ENCODE measurements around the gene EIF2B2.
"Not testable (repeated sequence)": the region's sequence is repeated elsewhere in the genome, so short reads cannot be mapped to it uniquely, and the experiment has no call there.

EIF2B2 gene

DNA sequence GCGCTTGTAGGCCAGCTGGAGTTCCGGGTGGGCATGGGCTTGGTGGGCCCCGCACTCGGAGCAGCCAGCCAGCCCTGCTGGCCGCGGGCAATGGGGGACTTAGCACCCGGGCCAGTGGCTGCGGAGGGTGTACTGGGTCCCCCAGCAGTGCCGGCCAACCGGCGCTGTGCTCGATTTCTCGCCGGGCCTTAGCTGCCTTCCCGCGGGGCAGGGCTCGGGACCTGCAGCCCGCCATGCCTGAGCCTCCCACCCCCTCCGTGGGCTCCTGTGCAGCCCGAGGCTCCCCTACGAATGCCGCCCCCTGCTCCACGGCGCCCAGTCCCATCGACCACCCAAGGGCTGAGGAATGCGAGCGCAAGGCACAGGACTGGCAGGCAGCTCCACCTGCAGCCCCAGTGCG lies 8.5 kb upstream of the EIF2B2 start:
- not testable (repeated sequence) for DNase-seq (ENCODE audit: low spot score)

DNA sequence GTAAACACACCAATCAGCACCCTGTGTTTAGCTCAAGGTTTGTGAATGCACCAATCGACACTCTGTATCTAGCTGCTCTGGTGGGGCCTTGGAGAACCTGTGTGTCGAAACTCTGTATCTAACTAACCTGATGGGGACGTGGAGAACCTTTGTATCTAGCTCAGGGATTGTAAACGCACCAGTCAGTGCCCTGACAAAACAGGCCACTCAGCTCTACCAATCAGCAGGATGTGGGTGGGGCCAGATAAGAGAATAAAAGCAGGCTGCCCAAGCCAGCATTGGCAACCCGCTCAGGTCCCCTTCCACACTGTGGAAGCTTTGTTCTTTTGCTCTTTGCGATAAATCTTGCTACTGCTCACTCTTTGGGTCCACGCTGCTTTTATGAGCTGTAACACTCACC lies 6.9 kb upstream of the EIF2B2 start:
- DNase-seq (ENCODE audit: low spot score) = not testable (repeated sequence)

DNA sequence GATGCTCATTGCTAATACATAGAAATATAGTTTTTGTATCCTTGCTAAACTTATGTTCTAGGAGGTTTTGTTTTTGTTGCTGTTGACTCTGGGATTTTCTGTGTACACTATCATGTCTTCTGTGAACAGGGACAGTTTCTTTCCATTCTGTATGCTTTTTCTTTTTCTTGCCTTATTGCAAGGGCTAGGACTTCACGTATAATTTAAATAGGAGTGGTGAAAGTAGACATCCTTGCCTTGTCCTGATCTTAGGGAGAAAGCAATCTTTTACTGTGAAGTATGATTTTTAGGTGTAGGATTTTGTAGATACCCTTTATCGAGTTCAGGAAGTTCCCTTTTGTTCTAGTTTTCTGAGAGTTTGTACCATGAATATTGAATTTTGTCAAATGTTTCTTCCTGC lies 1.5 kb upstream of the EIF2B2 start:
- DNase-seq (ENCODE audit: low spot score) = no peak

DNA sequence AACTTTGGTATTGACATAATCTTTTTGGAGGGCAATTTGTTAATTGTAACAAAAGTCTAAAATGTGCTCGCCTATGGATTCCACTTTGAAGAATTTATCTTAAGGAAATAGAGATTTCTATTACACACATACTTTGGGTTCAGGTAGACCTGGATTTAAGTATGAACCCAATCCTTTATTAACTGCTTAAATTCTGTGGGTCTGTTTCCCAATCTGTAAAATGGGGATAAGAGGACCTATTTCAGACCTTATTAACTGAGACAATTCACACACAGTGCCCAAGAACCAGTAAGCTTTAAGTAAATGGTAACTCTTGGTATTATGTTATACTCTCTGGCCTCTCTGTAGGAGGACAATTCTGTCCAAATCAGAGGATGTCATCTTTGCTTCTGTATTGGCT lies 822 bp upstream of the EIF2B2 start:
- no peak for DNase-seq (ENCODE audit: low spot score)

DNA sequence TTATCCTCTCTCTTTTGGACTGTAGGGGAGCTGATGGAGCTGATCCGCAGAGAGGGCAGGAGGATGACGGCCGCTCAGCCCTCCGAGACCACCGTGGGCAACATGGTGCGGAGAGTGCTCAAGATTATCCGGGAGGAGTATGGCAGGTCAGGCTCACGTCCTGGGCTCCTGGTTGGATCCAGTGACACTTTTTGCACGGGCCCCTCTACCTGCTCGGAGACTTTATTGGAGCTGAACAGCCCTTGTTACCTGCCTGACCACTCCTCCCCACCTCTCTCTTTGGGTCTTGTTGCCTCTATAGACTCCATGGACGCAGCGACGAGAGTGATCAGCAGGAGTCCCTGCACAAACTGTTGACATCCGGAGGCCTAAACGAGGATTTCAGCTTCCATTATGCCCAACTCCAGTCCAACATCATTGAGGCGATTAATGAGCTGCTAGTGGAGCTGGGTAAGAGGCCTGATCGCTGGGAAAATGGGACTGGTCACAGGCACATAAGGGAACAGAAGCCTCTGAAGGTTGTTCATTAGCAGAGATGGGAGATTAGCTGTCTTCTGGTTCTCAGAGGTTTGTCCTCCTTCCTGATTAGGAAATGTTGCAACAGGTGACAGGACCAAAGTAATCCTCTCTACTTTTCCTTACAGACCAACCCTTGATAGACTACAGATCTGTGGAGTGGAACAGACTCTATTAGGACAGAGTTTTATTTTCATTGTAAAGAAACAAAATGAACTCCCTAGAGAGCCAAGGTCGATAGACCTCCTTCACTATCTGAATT lies 718 bp downstream of the EIF2B2 start:
- DNase-seq (ENCODE audit: low spot score) = no peak

DNA sequence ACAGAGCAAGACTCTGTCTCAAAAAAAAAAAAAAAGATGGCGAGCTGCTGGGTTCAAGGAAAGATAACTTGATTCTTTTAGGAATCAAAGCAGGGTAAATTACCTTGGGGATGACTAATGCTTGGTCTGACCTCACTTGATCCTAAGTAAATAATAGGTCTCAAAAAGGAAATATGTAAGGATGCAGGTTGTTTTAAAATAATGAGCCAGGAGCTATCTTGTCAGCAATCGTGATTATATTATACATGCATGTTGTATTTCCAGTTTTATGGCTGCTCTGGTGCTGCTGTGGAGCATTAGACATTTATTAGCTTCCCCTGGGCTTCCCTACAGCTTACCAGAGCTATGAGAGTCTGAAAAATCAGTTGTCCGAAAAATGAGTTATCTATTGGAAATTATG lies 2.6 kb downstream of the EIF2B2 start:
- no peak for DNase-seq (ENCODE audit: low spot score)

DNA sequence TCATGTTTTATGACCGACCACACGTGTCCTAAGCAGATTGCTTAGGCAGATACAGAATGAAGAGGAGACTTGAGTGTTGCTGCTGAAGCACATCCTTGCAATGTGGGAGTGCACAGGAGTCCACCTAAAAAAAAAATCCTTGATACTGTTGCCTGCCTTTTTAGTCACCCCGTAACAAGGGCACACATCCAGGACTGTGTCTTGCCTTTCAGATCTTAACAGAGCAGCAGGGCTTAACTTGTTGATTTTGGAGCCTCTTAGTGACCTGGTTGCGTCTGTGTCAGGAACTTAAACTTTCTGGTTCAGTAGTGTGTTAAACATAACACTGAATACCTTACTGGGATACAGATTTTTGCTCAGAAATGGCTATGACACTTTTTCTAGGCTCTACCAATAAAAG lies 6.5 kb downstream of the EIF2B2 start:
- DNase-seq (ENCODE audit: low spot score) = no peak

DNA sequence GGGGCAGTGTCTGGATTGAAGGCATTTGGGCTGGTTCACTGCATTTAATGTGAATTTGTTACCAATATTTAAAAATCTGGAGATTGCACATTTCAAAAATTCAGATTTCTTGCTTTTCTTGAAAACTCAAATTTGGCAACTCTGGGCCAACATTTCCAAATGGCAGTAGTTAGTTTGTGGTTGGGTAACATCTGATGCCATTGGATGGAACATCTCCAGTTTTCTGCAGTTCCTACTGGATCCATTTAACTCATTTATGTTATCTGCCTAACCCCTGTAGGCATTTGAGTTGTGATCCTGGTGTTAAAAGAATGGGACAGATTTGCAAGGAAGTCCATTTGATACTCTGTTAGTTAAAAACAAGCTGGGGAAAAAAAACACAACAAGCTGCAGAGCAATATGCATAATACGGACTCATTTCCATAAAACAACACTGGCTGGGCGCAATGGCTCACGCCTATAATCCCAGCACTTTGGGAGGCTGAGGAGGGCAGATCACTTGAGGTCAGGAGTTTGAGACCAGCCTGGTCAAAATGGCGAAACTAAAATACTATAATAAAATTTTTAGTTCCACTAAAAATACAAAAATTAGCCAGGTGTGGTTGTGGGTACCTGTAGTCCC lies 7.9 kb downstream of the EIF2B2 start:
- no peak for DNase-seq (ENCODE audit: low spot score)

DNA sequence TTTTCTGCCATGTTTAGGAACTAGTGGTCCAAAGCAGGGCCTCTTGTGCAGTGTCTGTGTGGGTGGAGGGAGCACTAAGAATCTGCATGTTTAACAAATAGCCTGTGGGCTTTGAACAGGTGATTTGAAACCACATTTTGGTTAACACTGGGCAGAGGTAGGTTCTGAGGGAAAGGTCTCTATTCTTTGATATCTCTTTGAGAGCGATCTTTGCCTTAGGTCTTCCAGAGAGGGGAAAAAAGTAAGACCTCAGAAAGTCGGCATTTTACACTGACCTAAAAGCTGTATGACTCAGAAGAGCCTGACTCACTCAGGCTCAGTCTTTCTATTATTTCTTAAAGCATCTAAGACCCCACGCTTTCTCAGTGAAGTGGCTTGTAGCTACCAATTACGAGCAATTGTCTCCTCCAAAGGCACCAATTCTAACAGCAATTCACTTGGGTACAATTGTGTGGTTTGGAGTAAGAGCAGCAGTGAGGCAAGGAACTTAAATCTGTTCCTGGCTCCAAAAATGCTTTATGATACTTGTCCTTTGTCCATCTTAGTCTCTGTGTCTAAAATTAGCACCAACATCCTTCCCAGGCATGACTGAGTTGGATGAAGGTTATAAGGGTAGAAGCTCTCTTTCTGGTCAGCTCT lies 8.8 kb downstream of the EIF2B2 start:
- peak; percentile 48 for DNase-seq (ENCODE audit: low spot score)

DNA sequence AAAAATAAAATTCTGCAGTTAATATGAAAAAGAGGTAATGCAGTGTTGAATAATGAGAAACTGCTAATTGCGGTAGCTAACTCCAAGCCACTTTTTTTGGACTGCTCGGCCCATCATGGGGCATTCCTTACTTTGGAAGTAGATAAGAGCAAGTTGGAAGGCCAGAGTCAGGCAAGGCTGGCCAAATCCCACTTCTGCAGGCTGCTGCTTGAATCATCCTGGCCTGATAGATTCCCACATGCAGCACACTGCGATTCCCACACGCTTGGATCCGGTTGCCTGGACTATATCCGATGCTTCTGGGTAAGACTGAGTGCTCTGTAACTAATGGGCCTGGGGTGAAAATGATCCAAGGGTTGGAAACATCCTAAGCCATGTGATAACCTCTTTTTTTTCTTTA lies 10.6 kb downstream of the EIF2B2 start:
- no peak for DNase-seq (ENCODE audit: low spot score)

DNA sequence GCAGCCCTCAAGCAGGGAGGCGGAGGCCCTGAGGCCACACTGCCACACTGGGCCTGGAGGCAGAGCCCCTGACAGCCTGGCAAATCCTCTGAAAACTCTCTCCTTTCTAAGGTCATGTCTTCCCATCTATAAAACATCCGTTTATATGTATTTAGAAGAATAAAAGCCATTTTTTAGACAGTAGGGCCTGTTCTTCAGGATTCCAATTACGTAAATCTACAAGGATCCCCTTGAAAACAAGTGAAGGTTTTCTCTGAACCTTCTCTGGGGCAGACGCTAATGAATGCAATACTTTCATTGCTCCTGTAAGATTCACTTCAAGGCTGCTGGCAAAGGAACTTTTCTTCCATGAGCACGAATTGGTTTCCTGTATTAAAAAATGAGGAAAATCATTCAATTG lies 12.8 kb downstream of the EIF2B2 start:
- no peak for DNase-seq (ENCODE audit: low spot score)

DNA sequence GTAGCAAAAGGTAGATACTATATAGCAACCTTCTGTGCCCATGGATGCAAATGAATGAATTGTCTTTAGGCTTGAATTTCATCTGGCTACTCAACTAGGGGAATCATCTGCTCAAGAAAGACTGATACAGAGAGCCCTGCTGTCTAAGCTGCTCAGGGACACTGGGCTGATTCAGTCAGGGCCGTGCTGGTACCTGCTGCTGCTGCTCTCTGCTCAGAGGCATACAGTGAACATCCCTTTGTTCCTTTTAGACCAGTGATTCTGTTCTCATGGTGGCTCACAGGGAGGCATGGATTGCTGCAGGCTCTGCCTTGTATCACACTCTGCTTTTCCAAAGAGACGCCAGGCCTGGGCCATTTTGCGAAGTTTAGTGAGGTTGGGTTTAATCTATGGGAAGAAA lies 14.1 kb downstream of the EIF2B2 start:
- no peak for DNase-seq (ENCODE audit: low spot score)

DNA sequence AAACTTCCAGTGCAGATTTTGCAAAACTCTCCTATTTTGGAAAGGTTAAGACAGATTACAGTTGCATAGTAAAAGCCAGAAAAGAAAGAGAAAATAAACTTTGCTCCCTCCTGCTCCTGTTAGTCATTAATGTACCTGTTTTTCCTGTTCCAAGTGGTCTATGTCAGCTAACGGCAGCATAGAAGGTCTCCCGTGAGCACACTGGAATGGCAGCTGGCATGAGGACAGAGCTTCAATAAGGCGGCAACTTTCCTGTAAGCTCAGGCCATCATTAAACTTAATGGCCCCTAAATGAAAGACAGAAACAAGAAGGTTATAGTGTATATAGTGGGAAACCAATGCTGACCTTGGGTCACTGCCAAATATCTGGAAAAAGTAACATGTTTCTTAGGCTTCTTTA lies 16.0 kb downstream of the EIF2B2 start:
- no peak for DNase-seq (ENCODE audit: low spot score)

DNA sequence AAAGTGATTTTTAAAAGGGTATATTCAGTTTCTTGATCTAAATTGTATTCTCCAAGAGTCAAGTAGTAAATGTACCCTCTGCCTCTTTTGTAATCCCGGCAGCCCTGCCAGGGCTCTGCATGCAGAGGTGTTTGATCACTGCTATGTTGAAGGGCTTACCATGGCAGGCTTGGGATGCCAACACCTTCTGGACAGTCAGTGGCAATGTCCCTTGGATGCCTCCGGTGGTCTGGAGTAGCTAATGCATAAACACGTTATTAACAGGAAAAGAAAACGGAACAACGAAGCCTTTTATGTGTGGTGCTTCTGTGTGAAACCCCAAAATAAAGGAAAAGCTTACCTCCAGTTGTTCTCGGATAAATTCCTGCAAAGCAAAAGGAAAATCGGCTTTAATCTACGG lies 19.9 kb downstream of the EIF2B2 start:
- DNase-seq (ENCODE audit: low spot score) = no peak

DNA sequence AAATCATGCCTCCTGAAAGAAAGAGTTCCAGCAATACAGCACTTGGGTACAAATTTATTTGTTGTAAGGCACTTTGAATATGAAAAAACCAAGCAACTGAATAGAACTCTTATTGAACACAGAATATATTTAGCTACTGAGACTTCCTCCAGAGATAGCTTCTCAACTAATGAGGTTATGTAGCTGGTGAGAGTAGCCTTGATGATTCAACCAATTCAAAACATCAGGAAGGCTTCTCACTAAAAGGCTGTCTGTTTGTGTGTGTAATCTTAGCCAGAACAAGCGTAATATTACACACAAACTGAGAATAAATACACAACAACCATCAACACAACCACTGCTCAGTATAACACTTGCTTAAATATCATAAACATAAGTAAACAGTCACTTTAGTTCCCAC lies 20.4 kb downstream of the EIF2B2 start:
- DNase-seq (ENCODE audit: low spot score) = no peak

DNA sequence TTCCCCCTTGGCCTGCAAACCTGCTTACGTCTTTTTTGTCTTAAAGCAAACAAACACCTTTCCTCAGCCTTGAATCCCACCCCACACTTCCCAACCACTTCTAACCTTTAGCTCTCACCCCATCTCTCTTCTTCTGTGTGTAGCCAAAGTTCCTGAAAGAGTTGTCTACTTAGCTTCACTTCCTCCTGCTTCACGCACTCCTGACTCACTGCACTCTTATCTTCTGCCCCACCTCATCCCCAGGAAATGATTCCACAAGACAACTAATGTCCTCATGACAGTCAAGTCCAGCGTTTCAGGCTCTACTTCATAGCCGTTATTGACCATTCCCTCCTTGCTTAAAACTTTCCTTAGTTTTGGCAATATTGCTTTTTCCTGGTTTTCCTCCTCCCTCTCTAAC lies 22.4 kb downstream of the EIF2B2 start:
- no peak for DNase-seq (ENCODE audit: low spot score)

DNA sequence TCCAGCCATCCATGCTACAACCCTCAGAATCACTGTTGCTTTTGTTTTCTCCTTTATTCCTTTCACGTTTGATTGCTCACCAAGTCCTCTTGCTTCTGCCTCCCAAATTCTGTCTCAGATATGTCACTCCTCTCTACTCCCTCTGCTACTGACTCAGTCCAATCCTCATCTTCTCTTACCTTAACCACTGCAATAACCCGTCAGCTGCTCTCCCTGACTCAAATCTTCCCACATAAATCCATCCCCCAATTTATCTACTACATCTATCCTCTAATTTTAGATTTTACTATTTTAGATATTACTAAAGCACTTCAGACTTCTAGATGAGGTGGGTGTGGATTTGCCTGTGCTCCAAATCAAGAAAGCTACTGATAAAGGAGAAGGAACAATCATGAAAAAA lies 23.2 kb downstream of the EIF2B2 start:
- DNase-seq (ENCODE audit: low spot score) = no peak

DNA sequence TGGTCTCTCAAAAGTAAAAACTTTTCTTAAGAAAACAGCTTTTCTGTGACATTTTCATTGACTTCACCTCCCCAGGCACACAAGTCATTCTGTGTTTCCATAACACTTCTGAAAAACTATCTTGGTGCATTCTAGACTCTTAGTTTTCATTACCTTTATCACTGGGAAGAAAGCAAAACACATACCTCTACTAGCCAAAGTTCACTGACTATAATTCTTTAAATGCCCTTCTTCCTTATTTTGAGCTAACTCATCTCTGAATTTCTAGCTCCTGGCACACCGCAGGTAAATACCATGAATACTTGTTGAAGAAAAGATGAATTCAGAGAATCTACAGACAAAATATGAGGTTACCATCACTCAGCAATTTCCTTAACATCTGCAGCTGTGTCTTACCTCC lies 27.4 kb downstream of the EIF2B2 start:
- no peak for DNase-seq (ENCODE audit: low spot score)

DNA sequence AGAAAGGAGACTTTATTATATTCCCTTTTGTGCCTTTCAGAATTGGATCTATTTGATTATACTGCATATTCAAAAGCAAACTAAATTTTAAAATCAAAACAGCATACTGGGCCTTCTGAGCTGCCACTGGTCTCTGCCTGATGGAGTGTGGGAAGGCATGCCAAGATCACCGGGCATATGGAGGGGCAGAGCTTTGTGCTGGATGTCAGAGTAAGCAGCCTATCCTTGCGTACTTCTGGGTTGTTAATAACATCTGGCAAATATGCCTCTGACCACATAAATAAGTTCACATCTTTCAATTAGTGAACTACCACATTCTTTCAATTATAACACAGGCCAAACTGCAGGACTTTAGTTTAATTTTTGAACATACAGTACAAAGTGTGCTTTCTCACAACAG lies 30.2 kb downstream of the EIF2B2 start:
- DNase-seq (ENCODE audit: low spot score) = no peak

DNA sequence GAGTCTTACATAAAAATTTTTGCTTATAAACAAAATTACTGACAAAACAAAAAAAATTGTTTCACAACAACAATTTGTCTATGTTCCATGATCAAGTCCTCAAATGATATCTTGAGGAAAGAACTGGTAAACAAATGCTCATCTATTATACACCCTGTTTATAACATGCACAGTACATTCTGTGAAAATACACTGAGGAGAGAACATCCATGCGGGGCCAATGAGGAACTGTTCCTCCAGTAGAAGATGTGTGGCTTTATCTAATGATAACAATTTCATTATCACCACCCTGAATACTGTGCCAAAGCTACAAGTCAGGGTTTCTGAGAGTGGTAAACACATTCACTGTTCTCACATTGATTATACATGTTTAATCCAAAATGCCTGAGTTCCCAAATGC lies 37.8 kb downstream of the EIF2B2 start:
- no peak for DNase-seq (ENCODE audit: low spot score)

DNA sequence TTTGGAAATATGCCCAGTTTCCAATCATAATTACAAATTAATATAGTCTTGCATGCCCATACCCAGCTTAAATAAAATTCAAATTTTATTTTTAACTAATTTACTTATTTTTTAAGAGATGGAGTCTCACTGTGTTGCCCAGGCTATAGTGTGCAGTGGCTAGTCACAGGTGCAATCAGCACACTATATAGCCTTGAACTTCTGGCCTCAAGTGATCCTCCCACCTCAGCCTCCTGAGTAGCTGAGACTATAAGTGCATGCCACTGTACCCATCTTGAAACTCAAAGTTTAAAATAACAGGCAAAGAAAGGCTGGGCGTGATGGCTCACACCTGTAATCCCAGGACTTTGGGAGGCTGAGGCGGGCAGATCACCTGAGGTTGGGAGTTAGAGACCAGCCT lies 38.2 kb downstream of the EIF2B2 start:
- no peak for DNase-seq (ENCODE audit: low spot score)

DNA sequence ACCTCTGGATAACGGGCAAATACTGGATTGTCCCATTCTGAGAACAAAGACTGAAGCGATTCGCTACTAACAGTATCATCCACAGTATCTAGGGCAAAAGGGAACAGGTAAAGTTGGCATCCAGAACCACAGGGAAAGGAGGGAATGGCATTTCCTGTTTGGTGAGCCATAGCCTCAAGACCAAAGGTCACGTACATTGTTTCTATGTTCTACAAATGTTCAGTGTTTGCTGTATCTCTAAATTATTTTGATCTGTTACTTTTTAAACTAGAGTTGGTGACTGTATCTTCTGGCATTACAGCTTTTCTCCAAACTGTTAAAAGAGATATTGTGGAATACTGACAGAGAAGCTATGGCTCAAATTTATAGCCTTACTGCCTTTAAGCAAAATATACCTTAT lies 38.9 kb downstream of the EIF2B2 start:
- DNase-seq (ENCODE audit: low spot score) = no peak

DNA sequence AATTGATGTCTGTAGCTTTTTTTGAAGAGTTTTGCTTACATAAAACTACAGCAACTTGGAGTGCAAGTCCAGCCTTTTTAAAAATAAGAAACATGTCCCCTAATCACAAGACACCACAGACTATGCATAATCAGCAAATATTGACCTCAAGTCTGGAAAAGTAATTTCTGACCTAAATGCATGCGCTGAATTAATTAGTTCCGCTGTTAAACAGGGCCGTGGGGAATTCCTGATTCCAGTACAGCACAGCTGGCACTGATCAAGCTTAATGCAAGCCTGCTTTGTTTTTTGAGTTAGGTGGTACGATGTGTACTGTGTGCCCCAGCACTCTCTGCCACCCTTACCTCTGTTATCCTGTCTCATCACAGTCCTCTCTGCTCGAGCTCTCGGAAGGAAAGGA lies 39.3 kb downstream of the EIF2B2 start:
- no peak for DNase-seq (ENCODE audit: low spot score)

DNA sequence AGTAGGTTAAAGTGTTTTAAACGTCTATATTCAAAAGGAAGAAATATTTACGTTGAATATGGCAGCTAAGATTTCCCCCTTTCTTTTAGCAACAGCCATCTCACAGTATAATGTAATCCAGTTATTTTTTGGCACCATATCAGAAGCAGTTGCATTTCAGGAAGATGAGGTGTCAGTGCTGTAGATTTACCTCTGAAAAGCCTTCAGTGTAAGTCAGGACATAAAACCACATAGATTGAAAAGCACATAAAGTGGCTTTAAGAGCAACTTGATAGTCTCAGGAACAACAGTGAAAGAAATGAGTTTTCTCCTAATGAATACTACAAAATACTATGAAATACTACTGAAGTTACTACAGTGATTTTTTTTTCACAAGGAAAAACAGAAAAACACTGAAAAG lies 41.6 kb downstream of the EIF2B2 start:
- DNase-seq (ENCODE audit: low spot score) = peak; percentile 33

Data from AG08396 (cell line).